GM19240 (cell line): ENCODE data around the gene FCHO1.
A peak's percentile ranks its signal among the peaks of the same experiment; 100 is the strongest.
"Not testable (repeated sequence)": the region's sequence is repeated elsewhere in the genome, so short reads cannot be mapped to it uniquely, and the experiment has no call there.

Experiments
- DNase-seq: peaks from one replicate; pipeline ENCODE4 v3.0.0; 2011; ENCODE audit warnings: low spot score; ENCODE audit not compliant: insufficient read length

Gene FCHO1

DNA sequence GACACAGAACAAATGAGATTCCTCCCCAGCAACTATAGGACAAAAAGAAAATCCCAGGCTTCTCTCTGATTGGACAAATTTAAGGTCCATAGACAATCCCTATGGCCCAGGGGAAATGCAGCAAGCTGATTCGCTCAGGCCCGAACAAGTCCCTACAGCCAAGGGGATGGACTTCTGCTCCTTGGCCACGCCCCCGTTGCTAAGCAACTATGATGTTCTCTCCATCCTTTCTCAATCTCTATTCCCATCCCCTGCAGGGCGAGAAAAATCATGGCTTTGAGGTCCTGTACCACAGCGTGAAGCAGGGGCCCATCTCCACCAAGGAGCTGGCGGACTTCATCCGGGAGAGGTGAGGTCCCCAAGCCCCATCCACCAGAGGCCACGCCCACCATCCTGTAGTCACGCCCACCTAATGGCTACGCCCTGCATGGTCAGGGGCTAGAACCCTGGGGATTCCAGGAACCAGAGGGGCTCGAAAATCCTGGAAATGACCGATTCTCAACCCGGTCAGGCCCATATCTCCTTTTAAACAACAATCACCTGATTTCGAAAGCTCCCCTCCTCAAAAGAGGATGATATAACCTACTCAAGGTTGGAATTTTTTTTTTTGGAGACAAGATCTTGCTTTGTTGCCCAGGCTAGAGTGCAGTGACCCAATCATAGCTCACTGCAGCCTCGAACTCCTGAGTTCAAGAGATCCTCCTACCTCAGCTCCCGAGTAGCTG, 11.4 kb downstream of the FCHO1 start:
- DNase-seq: no peak

DNA sequence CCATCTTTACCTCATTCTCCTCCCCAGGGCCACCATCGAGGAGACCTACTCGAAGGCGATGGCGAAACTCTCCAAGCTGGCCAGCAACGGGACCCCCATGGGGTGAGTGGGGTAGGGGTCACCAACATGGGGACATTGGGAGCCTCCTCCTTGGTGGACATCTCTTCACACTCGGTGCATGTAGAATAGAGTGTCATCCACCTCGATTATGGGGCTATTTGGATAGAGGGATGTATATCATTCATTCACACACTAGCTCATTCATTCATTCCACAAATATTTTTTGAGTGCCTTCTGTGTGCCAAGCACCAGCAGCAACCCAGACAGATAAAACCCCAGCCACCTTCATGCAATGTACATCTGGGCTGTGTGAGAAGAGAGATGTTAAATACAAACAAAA, 13.1 kb downstream of the FCHO1 start:
- DNase-seq: no peak

DNA sequence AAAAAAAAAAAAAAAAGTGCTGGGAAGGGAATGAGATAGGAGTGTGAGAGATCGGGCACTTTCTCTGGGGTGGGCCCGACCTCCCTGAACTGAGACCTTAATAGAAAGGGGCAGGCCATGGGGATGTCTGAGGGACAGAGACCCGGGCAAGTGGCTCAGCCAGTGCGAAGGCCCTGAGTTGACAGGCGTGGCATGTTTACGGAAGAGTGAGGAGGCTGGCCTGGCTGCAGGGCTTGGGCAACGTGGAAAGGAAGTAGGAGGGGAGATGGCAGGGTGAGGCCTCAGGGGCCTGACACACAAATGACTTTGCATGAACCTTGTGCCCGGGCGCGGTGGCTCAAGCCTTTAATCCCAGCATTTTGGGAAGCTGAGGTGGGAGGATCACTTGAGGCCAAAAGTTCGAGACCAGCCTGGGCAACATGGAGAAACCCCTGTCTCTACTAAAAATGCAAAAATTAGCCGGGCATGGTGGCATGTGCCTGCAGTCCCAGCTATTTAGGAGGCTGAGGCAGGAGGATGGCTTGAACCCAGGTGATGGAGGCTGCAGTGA, 13.9 kb downstream of the FCHO1 start:
- no peak for DNase-seq

DNA sequence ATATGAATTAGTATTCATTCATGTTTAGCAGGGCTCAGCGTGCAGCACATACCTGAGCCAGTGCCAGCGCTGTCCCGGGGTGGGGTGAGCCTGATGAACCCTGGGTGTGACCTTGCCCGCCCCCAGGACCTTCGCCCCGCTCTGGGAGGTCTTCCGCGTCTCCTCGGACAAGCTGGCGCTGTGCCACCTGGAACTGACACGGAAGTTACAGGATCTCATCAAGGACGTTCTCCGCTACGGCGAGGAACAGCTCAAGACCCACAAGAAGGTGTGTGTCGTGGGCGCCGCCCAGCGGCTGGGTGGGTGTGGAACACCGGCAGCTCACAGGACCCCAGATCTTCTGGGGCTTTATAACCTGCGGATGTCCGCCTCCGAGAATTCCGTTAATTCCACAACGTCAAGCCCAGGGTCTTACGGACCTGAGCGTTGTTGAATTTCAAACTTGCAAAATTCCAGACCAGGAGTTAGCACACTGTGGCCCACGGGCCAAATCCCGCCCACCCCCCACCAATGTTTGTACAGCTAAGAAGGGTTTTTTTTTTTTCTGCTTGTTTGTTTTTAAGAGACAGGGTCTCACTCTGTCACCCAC, 15.4 kb downstream of the FCHO1 start:
- DNase-seq: no peak

GRCh38 chr19:17767559-17767958, 16.3 kb downstream of the FCHO1 start:
- no peak for DNase-seq

GRCh38 chr19:17770613-17771012, 19.3 kb downstream of the FCHO1 start:
- no peak for DNase-seq

GRCh38 chr19:17772172-17772571, 20.9 kb downstream of the FCHO1 start:
- DNase-seq: no peak

DNA sequence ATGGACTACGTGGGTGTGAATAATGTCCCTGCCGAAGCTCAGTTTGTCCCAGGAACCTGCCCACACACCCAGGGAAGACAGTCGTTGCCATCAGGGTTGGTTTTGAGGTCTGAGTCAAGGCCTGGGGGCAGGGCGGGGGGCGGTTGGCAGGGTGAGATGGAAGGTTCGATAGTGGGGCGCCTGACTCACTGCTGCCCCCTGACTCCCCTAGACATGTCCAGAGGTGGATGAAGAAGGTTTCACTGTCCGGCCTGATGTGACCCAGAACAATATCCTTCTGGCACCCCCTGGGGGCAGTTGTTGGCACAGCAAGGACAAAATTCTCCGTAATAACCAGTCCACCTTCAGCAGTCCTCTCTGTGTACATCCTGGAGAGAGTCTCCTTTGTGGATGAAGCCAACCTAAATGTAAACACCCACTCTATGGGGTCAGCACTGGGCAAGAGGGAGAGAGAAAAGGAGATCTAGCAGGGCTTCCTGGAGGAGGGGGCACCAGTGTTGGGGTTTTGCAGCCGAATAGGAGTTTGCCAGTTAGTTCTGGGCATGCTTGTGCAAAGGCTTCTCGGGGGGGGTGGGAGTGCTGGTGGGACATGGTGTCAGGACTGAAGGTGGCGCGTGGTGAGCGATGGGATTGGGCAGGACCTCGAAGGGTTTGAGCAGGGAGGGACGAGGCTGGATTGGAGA, 24.1 kb downstream of the FCHO1 start:
- no peak for DNase-seq

- DNase-seq: peak; percentile 82
Measured at GRCh38 chr19:17775991-17776803, 24.9 kb downstream of the FCHO1 start.

- DNase-seq: not testable (repeated sequence)
Measured at GRCh38 chr19:17777840-17778239, 26.6 kb downstream of the FCHO1 start.

DNA sequence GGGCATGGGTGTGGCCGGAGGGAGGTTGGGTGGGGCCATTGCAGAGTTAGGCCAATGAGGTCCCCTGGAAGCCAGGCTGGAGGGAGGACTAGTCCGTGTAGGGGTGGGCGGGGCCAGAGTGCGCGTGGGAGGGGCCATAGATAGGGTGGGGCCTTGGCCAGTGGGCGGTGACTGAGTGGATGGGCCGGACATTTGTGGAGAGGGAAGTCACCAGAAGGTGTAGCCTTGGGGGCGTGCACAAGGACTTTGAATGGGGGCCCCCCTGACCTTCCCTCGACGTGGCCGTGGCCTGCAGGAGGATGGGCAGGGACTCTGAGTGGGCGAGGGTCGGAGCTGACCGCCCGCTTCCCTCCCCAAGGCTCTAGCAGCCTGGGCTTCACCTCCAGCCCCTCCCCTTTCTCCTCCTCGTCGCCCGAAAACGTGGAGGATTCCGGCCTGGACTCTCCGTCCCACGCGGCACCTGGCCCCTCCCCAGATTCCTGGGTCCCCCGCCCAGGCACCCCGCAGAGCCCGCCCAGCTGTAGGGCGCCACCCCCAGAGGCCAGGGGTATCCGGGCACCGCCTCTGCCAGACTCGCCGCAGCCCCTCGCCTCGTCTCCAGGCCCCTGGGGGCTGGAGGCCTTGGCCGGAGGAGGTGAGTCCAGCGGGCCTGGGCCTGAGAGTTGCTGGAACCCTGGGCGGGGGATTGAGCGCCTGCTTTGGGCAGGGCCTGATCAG, 27.1 kb downstream of the FCHO1 start:
- DNase-seq: no peak

GRCh38 chr19:17778968-17779929, 28.0 kb downstream of the FCHO1 start:
- no peak for DNase-seq

DNA sequence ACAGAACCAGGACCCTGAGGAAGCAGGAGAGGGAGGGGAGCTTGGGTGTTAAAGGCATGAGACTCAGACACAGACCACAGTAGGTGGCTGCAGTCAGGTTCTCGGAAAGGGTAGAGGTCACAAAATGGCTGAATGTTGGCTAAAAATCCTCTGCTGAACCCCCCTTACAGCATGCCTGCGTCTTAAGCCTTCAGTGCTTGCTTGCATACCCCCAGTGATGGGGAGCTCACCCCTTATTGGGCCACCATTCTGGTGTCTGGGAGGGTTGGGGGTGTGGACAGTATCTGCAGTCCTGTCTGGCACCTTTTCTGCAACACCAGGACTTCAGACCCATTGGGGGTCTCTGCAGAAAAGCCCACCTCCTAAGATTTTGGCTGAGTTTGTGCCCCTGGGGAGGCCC, 29.5 kb downstream of the FCHO1 start:
- DNase-seq: no peak

DNA sequence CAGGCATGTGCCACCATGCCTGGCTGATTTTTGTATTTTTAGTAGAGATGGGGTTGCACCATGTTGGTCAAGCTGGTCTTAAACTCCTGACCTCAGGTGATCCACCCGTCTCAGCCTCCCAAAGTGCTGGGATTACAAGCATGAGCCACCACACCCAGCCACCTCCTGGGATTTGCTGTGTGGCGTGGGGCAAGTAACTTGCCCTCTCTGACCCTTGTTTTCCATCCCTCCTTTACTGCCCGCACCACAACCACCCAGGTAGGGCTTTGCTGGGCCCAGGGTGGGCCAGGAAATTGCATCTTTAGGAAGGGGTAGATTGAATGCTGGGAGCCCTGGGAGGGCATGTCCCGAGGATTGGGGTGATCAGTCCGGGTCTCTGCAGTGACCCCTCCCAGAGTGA, 32.4 kb downstream of the FCHO1 start:
- not testable (repeated sequence) for DNase-seq

- peak; percentile 70 for DNase-seq
Measured at GRCh38 chr19:17784201-17785008, 33.1 kb downstream of the FCHO1 start.

GRCh38 chr19:17787274-17787913, 36.1 kb downstream of the FCHO1 start:
- DNase-seq: no peak

DNA sequence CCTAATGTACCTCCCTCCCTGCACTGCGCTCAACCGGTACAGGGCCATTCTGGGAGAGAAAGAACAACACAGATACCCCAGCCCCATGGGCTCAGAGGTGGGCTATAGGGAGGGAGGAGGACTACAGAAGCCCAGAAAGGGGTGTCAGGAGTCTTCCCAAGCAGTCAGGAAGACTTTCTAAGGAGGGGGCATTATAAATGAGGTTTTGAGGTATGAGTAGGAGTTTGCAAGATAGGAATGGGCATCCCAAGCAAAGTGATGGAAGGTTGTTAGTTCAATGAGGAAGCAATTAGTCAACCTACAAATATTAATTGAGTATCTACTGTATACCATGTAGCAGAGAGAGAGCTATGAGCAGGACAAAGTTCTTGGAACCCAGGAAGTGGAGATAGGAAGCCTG, 37.4 kb downstream of the FCHO1 start:
- no peak for DNase-seq

DNA sequence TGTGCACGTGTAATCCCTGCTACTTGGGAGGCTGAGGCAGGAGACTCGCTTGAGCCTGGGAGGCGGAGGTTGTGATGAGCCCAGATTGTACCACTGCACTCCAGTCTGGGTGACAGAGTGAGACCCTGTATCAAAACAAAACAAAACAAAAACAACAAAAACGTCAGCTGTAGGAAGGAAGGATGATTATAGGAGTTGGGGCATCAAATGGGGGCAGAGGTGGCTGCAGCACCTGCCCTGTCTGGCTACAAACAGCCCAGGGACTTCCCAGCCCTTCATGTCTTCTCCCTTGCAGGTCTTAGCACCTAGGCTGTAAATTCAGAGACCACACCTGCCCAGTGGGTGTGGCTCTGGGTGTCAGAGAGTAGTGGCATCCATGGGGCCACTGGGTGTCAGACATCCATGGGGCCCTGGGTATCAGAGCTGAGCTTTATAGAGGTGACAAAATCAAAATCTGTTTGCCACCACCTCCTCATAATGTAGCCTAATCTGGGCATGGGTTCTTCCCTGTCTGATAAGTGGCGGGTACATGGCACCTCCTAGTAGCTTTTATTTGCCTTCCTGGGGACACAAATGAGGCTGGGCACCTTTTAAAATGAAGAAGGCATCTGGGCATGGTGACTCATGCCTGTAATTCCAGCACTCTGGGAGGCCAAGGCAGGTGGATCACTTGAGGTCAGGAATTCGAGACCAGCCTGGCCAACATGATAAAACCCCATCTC, 38.9 kb downstream of the FCHO1 start:
- no peak for DNase-seq
